Measurements from ENCODE around the gene WDR5. TPM values are rescaled to one million over a fixed set of nuclear protein-coding genes. Genes with fewer than 3 reads are reported as not detected.

The WDR5 gene
- total and polyA plus RNA-seq, 2 experiments from 2014 or later: 37.0 to 56.6 TPM

DNA sequence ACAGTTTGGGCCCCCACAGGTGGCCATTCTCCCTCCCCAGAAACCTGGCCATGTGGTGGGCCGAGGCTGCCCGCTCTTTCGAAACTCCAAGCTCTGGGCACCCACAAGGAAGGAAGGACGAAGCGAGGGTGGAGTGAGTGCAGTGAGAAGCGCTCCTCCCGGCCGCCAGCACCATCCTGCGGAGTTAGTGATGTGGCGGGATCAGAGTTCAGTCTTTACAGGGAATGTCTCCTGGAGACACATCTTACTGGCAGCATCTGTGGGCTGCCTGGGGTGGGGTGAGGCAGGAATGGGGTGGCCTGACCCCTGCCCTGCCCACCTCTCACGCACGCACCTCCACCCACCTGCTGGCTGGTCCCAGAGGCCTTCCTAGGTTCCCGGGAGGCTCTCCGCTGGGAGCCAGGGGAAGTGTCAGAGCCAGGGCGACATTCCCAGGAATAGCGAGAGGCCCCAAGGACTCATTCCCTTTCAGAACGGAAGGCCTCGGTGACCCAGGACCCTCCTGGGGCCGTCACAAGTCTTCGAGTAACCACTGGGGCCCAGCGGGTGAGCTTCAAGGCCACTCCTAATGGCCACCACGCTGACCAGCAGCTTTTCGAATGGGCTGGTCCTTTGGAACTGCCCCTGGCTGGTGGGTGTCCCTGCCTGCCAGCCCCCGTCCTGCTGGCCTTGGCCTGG lies 34.0 kb downstream of the WDR5 start:
- H3K4me3 ChIP-seq: no peak overlapping the region
- Mint-ChIP-seq H3K4me3 (no peak overlapping the region), H3K27me3 (ENCODE audit: insufficient read depth, low read depth, poor library complexity) (peaks cover 5% of the 10 kb centered on the region), H3K36me3 (ENCODE audit: low read depth) (peaks cover 21% of the 10 kb centered on the region), H3K4me1 (no peaks in the 10 kb centered on the region), H3K27ac (no peak overlapping the region), H3K9me3 (peaks cover 25% of the 10 kb centered on the region; the same call in 2 of the 3 replicates)
- H2AFZ ChIP-seq: no peak overlapping the region
- TF ChIP-seq, protein P1, sequence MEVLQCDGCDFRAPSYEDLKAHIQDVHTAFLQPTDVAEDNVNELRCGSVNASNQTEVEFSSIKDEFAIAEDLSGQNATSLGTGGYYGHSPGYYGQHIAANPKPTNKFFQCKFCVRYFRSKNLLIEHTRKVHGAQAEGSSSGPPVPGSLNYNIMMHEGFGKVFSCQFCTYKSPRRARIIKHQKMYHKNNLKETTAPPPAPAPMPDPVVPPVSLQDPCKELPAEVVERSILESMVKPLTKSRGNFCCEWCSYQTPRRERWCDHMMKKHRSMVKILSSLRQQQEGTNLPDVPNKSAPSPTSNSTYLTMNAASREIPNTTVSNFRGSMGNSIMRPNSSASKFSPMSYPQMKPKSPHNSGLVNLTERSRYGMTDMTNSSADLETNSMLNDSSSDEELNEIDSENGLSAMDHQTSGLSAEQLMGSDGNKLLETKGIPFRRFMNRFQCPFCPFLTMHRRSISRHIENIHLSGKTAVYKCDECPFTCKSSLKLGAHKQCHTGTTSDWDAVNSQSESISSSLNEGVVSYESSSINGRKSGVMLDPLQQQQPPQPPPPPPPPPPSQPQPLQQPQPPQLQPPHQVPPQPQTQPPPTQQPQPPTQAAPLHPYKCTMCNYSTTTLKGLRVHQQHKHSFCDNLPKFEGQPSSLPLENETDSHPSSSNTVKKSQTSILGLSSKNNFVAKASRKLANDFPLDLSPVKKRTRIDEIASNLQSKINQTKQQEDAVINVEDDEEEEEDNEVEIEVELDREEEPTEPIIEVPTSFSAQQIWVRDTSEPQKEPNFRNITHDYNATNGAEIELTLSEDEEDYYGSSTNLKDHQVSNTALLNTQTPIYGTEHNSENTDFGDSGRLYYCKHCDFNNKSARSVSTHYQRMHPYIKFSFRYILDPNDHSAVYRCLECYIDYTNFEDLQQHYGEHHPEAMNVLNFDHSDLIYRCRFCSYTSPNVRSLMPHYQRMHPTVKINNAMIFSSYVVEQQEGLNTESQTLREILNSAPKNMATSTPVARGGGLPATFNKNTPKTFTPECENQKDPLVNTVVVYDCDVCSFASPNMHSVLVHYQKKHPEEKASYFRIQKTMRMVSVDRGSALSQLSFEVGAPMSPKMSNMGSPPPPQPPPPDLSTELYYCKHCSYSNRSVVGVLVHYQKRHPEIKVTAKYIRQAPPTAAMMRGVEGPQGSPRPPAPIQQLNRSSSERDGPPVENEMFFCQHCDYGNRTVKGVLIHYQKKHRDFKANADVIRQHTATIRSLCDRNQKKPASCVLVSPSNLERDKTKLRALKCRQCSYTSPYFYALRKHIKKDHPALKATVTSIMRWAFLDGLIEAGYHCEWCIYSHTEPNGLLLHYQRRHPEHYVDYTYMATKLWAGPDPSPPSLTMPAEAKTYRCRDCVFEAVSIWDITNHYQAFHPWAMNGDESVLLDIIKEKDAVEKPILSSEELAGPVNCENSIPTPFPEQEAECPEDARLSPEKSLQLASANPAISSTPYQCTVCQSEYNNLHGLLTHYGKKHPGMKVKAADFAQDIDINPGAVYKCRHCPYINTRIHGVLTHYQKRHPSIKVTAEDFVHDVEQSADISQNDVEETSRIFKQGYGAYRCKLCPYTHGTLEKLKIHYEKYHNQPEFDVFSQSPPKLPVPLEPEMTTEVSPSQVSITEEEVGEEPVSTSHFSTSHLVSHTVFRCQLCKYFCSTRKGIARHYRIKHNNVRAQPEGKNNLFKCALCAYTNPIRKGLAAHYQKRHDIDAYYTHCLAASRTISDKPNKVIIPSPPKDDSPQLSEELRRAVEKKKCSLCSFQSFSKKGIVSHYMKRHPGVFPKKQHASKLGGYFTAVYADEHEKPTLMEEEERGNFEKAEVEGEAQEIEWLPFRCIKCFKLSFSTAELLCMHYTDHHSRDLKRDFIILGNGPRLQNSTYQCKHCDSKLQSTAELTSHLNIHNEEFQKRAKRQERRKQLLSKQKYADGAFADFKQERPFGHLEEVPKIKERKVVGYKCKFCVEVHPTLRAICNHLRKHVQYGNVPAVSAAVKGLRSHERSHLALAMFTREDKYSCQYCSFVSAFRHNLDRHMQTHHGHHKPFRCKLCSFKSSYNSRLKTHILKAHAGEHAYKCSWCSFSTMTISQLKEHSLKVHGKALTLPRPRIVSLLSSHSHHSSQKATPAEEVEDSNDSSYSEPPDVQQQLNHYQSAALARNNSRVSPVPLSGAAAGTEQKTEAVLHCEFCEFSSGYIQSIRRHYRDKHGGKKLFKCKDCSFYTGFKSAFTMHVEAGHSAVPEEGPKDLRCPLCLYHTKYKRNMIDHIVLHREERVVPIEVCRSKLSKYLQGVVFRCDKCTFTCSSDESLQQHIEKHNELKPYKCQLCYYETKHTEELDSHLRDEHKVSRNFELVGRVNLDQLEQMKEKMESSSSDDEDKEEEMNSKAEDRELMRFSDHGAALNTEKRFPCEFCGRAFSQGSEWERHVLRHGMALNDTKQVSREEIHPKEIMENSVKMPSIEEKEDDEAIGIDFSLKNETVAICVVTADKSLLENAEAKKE (CRISPR knock-in tag; IDR thresholded peaks at IDR 0.05): no peak
- TF ChIP-seq ZNF114 (CRISPR knock-in tag; IDR thresholded peaks at IDR 0.05): no peak
- TF ChIP-seq EZH2 (IDR thresholded peaks at IDR 0.05; ENCODE audit: low read depth, unreplicated experiment): no peak
- TF ChIP-seq POLR2AphosphoS5 (IDR thresholded peaks at IDR 0.05; ENCODE audit: low read depth): no peak
- TF ChIP-seq, protein P2, sequence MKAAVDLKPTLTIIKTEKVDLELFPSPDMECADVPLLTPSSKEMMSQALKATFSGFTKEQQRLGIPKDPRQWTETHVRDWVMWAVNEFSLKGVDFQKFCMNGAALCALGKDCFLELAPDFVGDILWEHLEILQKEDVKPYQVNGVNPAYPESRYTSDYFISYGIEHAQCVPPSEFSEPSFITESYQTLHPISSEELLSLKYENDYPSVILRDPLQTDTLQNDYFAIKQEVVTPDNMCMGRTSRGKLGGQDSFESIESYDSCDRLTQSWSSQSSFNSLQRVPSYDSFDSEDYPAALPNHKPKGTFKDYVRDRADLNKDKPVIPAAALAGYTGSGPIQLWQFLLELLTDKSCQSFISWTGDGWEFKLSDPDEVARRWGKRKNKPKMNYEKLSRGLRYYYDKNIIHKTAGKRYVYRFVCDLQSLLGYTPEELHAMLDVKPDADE (IDR thresholded peaks at IDR 0.05): no peak
- no peak for TF ChIP-seq CREB1 (CRISPR knock-in tag; IDR thresholded peaks at IDR 0.05; ENCODE audit: low read depth)
- TF ChIP-seq, protein P3, sequence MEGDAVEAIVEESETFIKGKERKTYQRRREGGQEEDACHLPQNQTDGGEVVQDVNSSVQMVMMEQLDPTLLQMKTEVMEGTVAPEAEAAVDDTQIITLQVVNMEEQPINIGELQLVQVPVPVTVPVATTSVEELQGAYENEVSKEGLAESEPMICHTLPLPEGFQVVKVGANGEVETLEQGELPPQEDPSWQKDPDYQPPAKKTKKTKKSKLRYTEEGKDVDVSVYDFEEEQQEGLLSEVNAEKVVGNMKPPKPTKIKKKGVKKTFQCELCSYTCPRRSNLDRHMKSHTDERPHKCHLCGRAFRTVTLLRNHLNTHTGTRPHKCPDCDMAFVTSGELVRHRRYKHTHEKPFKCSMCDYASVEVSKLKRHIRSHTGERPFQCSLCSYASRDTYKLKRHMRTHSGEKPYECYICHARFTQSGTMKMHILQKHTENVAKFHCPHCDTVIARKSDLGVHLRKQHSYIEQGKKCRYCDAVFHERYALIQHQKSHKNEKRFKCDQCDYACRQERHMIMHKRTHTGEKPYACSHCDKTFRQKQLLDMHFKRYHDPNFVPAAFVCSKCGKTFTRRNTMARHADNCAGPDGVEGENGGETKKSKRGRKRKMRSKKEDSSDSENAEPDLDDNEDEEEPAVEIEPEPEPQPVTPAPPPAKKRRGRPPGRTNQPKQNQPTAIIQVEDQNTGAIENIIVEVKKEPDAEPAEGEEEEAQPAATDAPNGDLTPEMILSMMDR (conservative IDR thresholded peaks at IDR 0.05; ENCODE audit: low read depth in 2 of 2): no peak
- no peak for TF ChIP-seq EZH2phosphoT487 (IDR thresholded peaks at IDR 0.05; ENCODE audit: unreplicated experiment)
- no peak for TF ChIP-seq ZNF331 (CRISPR knock-in tag; IDR thresholded peaks at IDR 0.05; ENCODE audit: low read depth)
- TF ChIP-seq NANOG (IDR thresholded peaks at IDR 0.05; ENCODE audit: borderline replicate concordance): no peak
- no peak for TF ChIP-seq JUNB (IDR thresholded peaks at IDR 0.05; ENCODE audit: unreplicated experiment)
- no peak for TF ChIP-seq STAT1 (IDR thresholded peaks at IDR 0.05; ENCODE audit: unreplicated experiment)
- TF ChIP-seq, protein P4, sequence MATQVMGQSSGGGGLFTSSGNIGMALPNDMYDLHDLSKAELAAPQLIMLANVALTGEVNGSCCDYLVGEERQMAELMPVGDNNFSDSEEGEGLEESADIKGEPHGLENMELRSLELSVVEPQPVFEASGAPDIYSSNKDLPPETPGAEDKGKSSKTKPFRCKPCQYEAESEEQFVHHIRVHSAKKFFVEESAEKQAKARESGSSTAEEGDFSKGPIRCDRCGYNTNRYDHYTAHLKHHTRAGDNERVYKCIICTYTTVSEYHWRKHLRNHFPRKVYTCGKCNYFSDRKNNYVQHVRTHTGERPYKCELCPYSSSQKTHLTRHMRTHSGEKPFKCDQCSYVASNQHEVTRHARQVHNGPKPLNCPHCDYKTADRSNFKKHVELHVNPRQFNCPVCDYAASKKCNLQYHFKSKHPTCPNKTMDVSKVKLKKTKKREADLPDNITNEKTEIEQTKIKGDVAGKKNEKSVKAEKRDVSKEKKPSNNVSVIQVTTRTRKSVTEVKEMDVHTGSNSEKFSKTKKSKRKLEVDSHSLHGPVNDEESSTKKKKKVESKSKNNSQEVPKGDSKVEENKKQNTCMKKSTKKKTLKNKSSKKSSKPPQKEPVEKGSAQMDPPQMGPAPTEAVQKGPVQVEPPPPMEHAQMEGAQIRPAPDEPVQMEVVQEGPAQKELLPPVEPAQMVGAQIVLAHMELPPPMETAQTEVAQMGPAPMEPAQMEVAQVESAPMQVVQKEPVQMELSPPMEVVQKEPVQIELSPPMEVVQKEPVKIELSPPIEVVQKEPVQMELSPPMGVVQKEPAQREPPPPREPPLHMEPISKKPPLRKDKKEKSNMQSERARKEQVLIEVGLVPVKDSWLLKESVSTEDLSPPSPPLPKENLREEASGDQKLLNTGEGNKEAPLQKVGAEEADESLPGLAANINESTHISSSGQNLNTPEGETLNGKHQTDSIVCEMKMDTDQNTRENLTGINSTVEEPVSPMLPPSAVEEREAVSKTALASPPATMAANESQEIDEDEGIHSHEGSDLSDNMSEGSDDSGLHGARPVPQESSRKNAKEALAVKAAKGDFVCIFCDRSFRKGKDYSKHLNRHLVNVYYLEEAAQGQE (IDR thresholded peaks at IDR 0.05; ENCODE audit: unreplicated experiment): no peak
- H3K79me2 ChIP-seq (replicated peaks; ENCODE audit: insufficient read depth): no peaks in the 10 kb centered on the region
- no peaks in the 10 kb centered on the region for H3K9me2 ChIP-seq (ENCODE audit: insufficient read depth)
- no peak overlapping the region for H3K27ac ChIP-seq (ENCODE audit: low read depth)
- no peak overlapping the region for H3K4me2 ChIP-seq
- no peaks in the 10 kb centered on the region for H3F3A ChIP-seq (replicated peaks; ENCODE audit: low read depth)
- no peaks in the 10 kb centered on the region for H3K36me3 ChIP-seq (ENCODE audit: insufficient read depth)
- no peak for DNase-seq (ENCODE audit: low spot score)
- H4K20me1 ChIP-seq (replicated peaks; ENCODE audit: insufficient read depth): no peaks in the 10 kb centered on the region
- H3K4me1 ChIP-seq (ENCODE audit: insufficient read depth): peaks cover 5% of the 10 kb centered on the region; the same call in 1 of the 2 replicates
- H3K27me3 ChIP-seq (ENCODE audit: insufficient read depth): no peaks in the 10 kb centered on the region
- no peak for ATAC-seq
